Endodermal cell (in vitro differentiated cells): ENCODE measurements around the gene NFE2. TPM values are rescaled to one million over a fixed set of nuclear protein-coding genes. Genes with fewer than 3 reads are reported as not detected.

Source experiments
- DNase-seq: peaks from one replicate; pipeline ENCODE4 v3.0.0-alpha.2; 2017
- H3K27ac ChIP-seq: 2 replicates; pipeline ENCODE4 v1.5.1; 2013; ENCODE audit warnings: mild to moderate bottlenecking, low read depth, low read length, moderate library complexity
- H3K27me3 ChIP-seq: 2 replicates; pipeline ENCODE4 v1.6.1; 2013; ENCODE audit warnings: mild to moderate bottlenecking, low read length, moderate library complexity; ENCODE audit not compliant: insufficient read depth, control insufficient read depth, poor library complexity, severe bottlenecking
- H3K36me3 ChIP-seq: 2 replicates; pipeline ENCODE4 v1.7.0; 2013; ENCODE audit warnings: mild to moderate bottlenecking, low read length, moderate library complexity; ENCODE audit not compliant: control insufficient read depth, insufficient read depth
- H3K4me1 ChIP-seq: one replicate; pipeline ENCODE4 v1.7.0; 2013; ENCODE audit warnings: low read length; ENCODE audit not compliant: control insufficient read depth, insufficient read depth
- H3K4me3 ChIP-seq: 2 replicates; pipeline ENCODE4 v1.5.1; 2013; ENCODE audit warnings: mild to moderate bottlenecking, low read length, moderate library complexity
- H3K9ac ChIP-seq: 2 replicates; pipeline ENCODE4 v1.6.1; 2013; ENCODE audit warnings: mild to moderate bottlenecking, low read length, moderate library complexity; ENCODE audit not compliant: poor library complexity, severe bottlenecking; ENCODE audit errors: extremely low read depth
- H3K9me3 ChIP-seq: 2 replicates; pipeline ENCODE4 v1.6.1; 2013; ENCODE audit warnings: mild to moderate bottlenecking, low read length, moderate library complexity; ENCODE audit not compliant: control insufficient read depth
- H3K27ac Mint-ChIP-seq: 2 replicates; pipeline ENCODE4 v1.8.0; 2020; ENCODE audit warnings: mixed read lengths
- H3K27me3 Mint-ChIP-seq: 2 replicates; pipeline ENCODE4 v1.8.0; 2021; ENCODE audit warnings: mild to moderate bottlenecking, mixed read lengths; ENCODE audit not compliant: insufficient read depth
- H3K36me3 Mint-ChIP-seq: 2 replicates; pipeline ENCODE4 v1.8.0; 2020; ENCODE audit warnings: low read depth, mixed read lengths
- H3K4me1 Mint-ChIP-seq: 2 replicates; pipeline ENCODE4 v1.8.0; 2020; ENCODE audit warnings: mixed read lengths
- H3K4me3 Mint-ChIP-seq: 2 replicates; pipeline ENCODE4 v1.8.0; 2020; ENCODE audit warnings: mild to moderate bottlenecking, moderate library complexity, mixed read lengths
- H3K9me3 Mint-ChIP-seq: 2 replicates; pipeline ENCODE4 v1.8.0; 2020; ENCODE audit warnings: mild to moderate bottlenecking, mixed read lengths
- CTCF ChIP-seq: fragments of 200-600 bp; sonication (generic); conservative IDR thresholded peaks from 2 replicates; pipeline ENCODE4 v1.5.0; 2021; ENCODE audit warnings: antibody characterized with exemption, mild to moderate bottlenecking
- WGBS, 2 experiments: methylation state at CpG; one replicate each; pipeline versions ENCODE4 v1.1.5 to v1.1.7; 2013; ENCODE audit warnings: missing lambda C conversion rate in 2 of 2, mixed read lengths in 1 of 2; ENCODE audit not compliant: insufficient coverage in 1 of 2, insufficient read length in 1 of 2; 5-methylcytosine and 5-hydroxymethylcytosine counted together
- total RNA-seq, 2 donors: library from RNA; stranded (reverse); fragmentation: NEBNext Ultra II Directional in 1 of 2; extraction: Animal tissue kit (Norgen Biotek cat#: 25700) in 1 of 2; gene quantifications; 2 replicates in 1 of 2; 3 replicates in 1 of 2; pipeline ENCODE4 v1.2.1, GENCODE V29; 2021

The NFE2 gene
- total RNA-seq, 2 donors from 2014 or later, result 2.7 TPM

- Histone ChIP-seq H3K27ac (no peak overlapping the region), H3K27me3 (no peaks in the 10 kb centered on the region), H3K4me1 (no peaks in the 10 kb centered on the region), H3K9ac (no peak overlapping the region), H3K4me3 (no peak overlapping the region), H3K9me3 (no peaks in the 10 kb centered on the region), H3K36me3 (peaks cover 34% of the 10 kb centered on the region)
- no peak overlapping the region for H3K4me3 Mint-ChIP-seq
- no peaks in the 10 kb centered on the region for H3K9me3 Mint-ChIP-seq
- TF ChIP-seq CTCF, result no peak
- peak overlapping the region; percentile 5 for H3K27ac Mint-ChIP-seq
- H3K36me3 Mint-ChIP-seq, result peaks cover 32% of the 10 kb centered on the region
- DNase-seq, result no peak
- no peaks in the 10 kb centered on the region for H3K27me3 Mint-ChIP-seq
- whole genome bisulfite sequencing, 2 experiments, result 100% methylated on average over 1 of the region's 1 CpG; no CpG with 5 or more reads in 1 of the 2 experiments
- peaks cover 4% of the 10 kb centered on the region for H3K4me1 Mint-ChIP-seq
Observed at GRCh38 chr12:54272214-54272613, 28.6 kb downstream of the NFE2 start.

GRCh38 chr12:54270345-54270744 is 30.5 kb downstream of the NFE2 start:
- no peak overlapping the region for H3K4me3 ChIP-seq
- H3K36me3 ChIP-seq, result peaks cover 34% of the 10 kb centered on the region
- no peak overlapping the region for H3K9ac ChIP-seq
- WGBS, 2 experiments, result 91 to 100% methylated on average over 2 of the region's 2 CpGs
- H3K27me3 ChIP-seq, result no peaks in the 10 kb centered on the region
- H3K27me3 Mint-ChIP-seq, result no peaks in the 10 kb centered on the region
- no peak for TF ChIP-seq CTCF
- no peak overlapping the region for H3K27ac ChIP-seq
- peaks cover 7% of the 10 kb centered on the region for H3K4me1 Mint-ChIP-seq
- H3K4me1 ChIP-seq, result no peaks in the 10 kb centered on the region
- H3K9me3 ChIP-seq, result no peaks in the 10 kb centered on the region
- H3K36me3 Mint-ChIP-seq, result peaks cover 26% of the 10 kb centered on the region
- DNase-seq, result no peak
- H3K4me3 Mint-ChIP-seq, result no peak overlapping the region
- H3K27ac Mint-ChIP-seq, result no peak overlapping the region
- no peaks in the 10 kb centered on the region for H3K9me3 Mint-ChIP-seq

- Histone ChIP-seq H3K4me1 (peaks cover 14% of the 10 kb centered on the region), H3K4me3 (no peak overlapping the region), H3K27me3 (no peaks in the 10 kb centered on the region), H3K27ac (no peak overlapping the region), H3K9me3 (no peaks in the 10 kb centered on the region), H3K9ac (no peak overlapping the region), H3K36me3 (peaks cover 12% of the 10 kb centered on the region)
- DNase-seq, result no peak
- Mint-ChIP-seq H3K4me1 (peaks cover 22% of the 10 kb centered on the region), H3K4me3 (no peak overlapping the region), H3K27me3 (no peaks in the 10 kb centered on the region), H3K27ac (no peak overlapping the region), H3K36me3 (peaks cover 9% of the 10 kb centered on the region), H3K9me3 (no peaks in the 10 kb centered on the region)
- 83 to 100% methylated on average over 1 of the region's 2 CpGs for WGBS, 2 experiments
- no peak for TF ChIP-seq CTCF
Observed at GRCh38 chr12:54266852-54267251, 34.0 kb downstream of the NFE2 start.
